Natural killer cell (primary cell): ENCODE data around the gene IL1RAPL2. TPM values are rescaled to one million over a fixed set of nuclear protein-coding genes. Genes with fewer than 3 reads are reported as not detected.

ENCODE experiments used
- ATAC-seq, 3 donors: fragments of 150-1000 bp in 2 of 3; fragments of 200-7000 bp in 1 of 3; cut with Tn5 transposase; 1 replicate in 1 of 3; 2 replicates in 2 of 3; pipeline ENCODE4 v1.10.0; 2021; ENCODE audit warnings: mild to moderate bottlenecking in 2 of 3, moderate library complexity in 2 of 3
- DNase-seq, 2 donors: peaks; one replicate each; pipeline versions ENCODE4 v3.0.0 to v3.0.0-alpha.2; 2013 to 2021; ENCODE audit warnings: mixed read lengths in 1 of 2
- H3K27ac ChIP-seq: one replicate; pipeline ENCODE4 v1.5.1; 2013; ENCODE audit warnings: mild to moderate bottlenecking, low read length
- H3K27me3 ChIP-seq: one replicate; pipeline ENCODE4 v1.6.1; 2013; ENCODE audit warnings: low read length; ENCODE audit not compliant: control insufficient read depth, insufficient read depth
- H3K36me3 ChIP-seq: one replicate; pipeline ENCODE4 v1.6.1; 2013; ENCODE audit warnings: low read length; ENCODE audit not compliant: control insufficient read depth, insufficient read depth
- H3K4me1 ChIP-seq: one replicate; pipeline ENCODE4 v1.6.1; 2013; ENCODE audit warnings: low read length; ENCODE audit not compliant: control insufficient read depth, insufficient read depth
- H3K4me3 ChIP-seq: one replicate; pipeline ENCODE4 v1.5.1; 2013; ENCODE audit warnings: low read length
- H3K9me3 ChIP-seq: one replicate; pipeline ENCODE4 v1.6.1; 2013; ENCODE audit warnings: low read length; ENCODE audit not compliant: control insufficient read depth, insufficient read depth
- H3K27ac Mint-ChIP-seq, 2 donors: one replicate each; pipeline ENCODE4 v1.8.0; 2022; ENCODE audit warnings: mild to moderate bottlenecking in 2 of 2, mixed read lengths in 2 of 2, moderate library complexity in 1 of 2
- H3K27me3 Mint-ChIP-seq, 2 donors: one replicate each; pipeline ENCODE4 v1.8.0; 2022; ENCODE audit warnings: low read depth in 2 of 2, mixed read lengths in 2 of 2
- H3K36me3 Mint-ChIP-seq: one replicate; pipeline ENCODE4 v1.8.0; 2022; ENCODE audit warnings: mixed read lengths
- H3K4me1 Mint-ChIP-seq, 2 donors: one replicate each; pipeline ENCODE4 v1.8.0; 2022; ENCODE audit warnings: mixed read lengths in 2 of 2
- H3K4me3 Mint-ChIP-seq: one replicate; pipeline ENCODE4 v1.8.0; 2022; ENCODE audit warnings: mild to moderate bottlenecking, moderate library complexity, mixed read lengths
- H3K9me3 Mint-ChIP-seq, 2 donors: one replicate each; pipeline ENCODE4 v1.8.0; 2022; ENCODE audit warnings: mixed read lengths in 2 of 2
- WGBS: methylation state at CpG from one replicate; pipeline ENCODE4 v1.1.7; 2013; ENCODE audit warnings: missing lambda C conversion rate; ENCODE audit not compliant: insufficient coverage; 5-methylcytosine and 5-hydroxymethylcytosine counted together
- intact Hi-C: fragments of 100-400 bp; cut with micrococcal nuclease; formaldehyde crosslinking; loops from one replicate; pipeline ENCODE4 v1.14.2; 2022
- total RNA-seq, 4 donors: library from RNA; stranded (reverse); fragments of 120-200 nt in 1 of 4; gene quantifications; one replicate each; pipeline versions ENCODE4 v1.2.3 to v1.2.4, GENCODE V29; 2013 to 2022
- TF ChIP-seq, protein P1 (sequence below): fragments of 200-600 bp; IDR thresholded peaks from one replicate; pipeline ENCODE4 v1.8.0; 2022; ENCODE audit warnings: antibody characterized with exemption

The IL1RAPL2 gene
- total RNA-seq, 3 donors from 2014 or later (not counting 1 experiment from before 2014, with no cell fraction given) = not detected

DNA sequence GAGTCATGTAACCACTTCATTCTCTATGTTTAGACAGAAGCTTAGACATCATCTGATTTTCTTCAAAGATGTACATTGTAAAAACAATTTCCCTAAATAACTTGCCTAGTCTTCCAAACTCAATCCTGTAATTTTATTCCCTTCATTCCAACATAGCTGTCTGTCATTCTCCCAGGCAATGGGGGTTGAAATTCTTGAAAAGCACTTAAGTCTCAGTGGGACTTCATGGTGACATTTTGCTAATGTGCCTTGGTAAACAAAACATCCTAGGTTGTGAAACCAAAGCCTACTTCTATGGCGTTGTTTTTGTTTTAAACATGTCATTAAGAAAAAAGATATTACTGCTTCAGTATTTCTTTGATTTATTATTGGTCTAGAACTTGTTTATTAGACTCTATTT lies 1134.3 kb downstream of the IL1RAPL2 start:
- WGBS = no CpG with 5 or more reads among the region's 1 CpG
- Mint-ChIP-seq H3K9me3 (peaks cover 0 to 6% of the 10 kb centered on the region in 2 donors), H3K36me3 (no peaks in the 10 kb centered on the region), H3K27ac (no peak overlapping the region), H3K27me3 (no peaks in the 10 kb centered on the region), H3K4me1 (no peaks in the 10 kb centered on the region), H3K4me3 (no peak overlapping the region)
- no peak overlapping the region for H3K4me3 ChIP-seq
- TF ChIP-seq, protein P1, sequence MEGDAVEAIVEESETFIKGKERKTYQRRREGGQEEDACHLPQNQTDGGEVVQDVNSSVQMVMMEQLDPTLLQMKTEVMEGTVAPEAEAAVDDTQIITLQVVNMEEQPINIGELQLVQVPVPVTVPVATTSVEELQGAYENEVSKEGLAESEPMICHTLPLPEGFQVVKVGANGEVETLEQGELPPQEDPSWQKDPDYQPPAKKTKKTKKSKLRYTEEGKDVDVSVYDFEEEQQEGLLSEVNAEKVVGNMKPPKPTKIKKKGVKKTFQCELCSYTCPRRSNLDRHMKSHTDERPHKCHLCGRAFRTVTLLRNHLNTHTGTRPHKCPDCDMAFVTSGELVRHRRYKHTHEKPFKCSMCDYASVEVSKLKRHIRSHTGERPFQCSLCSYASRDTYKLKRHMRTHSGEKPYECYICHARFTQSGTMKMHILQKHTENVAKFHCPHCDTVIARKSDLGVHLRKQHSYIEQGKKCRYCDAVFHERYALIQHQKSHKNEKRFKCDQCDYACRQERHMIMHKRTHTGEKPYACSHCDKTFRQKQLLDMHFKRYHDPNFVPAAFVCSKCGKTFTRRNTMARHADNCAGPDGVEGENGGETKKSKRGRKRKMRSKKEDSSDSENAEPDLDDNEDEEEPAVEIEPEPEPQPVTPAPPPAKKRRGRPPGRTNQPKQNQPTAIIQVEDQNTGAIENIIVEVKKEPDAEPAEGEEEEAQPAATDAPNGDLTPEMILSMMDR = no peak
- no peaks in the 10 kb centered on the region for H3K4me1 ChIP-seq
- no peak for DNase-seq
- H3K9me3 ChIP-seq = no peaks in the 10 kb centered on the region
- no peak for ATAC-seq
- H3K36me3 ChIP-seq = no peaks in the 10 kb centered on the region
- no peaks in the 10 kb centered on the region for H3K27me3 ChIP-seq
- intact Hi-C loops = no loop called here
- H3K27ac ChIP-seq = no peak overlapping the region

GRCh38 chrX:105701310-105702052 lies 1135.5 kb downstream of the IL1RAPL2 start:
- Histone ChIP-seq H3K4me1 (no peaks in the 10 kb centered on the region), H3K4me3 (no peak overlapping the region), H3K27ac (no peak overlapping the region), H3K9me3 (no peaks in the 10 kb centered on the region), H3K36me3 (no peaks in the 10 kb centered on the region), H3K27me3 (no peaks in the 10 kb centered on the region)
- no CpG with 5 or more reads among the region's 3 CpGs for WGBS
- intact Hi-C loops = no loop called here
- H3K4me1 Mint-ChIP-seq = no peaks in the 10 kb centered on the region
- H3K9me3 Mint-ChIP-seq = peaks cover 2 to 9% of the 10 kb centered on the region in 2 donors
- ATAC-seq (no peak), DNase-seq (no peak)
- H3K36me3 Mint-ChIP-seq = no peaks in the 10 kb centered on the region
- no peak overlapping the region for H3K27ac Mint-ChIP-seq
- no peaks in the 10 kb centered on the region for H3K27me3 Mint-ChIP-seq
- TF ChIP-seq, protein P1 = no peak
- no peak overlapping the region for H3K4me3 Mint-ChIP-seq

DNA sequence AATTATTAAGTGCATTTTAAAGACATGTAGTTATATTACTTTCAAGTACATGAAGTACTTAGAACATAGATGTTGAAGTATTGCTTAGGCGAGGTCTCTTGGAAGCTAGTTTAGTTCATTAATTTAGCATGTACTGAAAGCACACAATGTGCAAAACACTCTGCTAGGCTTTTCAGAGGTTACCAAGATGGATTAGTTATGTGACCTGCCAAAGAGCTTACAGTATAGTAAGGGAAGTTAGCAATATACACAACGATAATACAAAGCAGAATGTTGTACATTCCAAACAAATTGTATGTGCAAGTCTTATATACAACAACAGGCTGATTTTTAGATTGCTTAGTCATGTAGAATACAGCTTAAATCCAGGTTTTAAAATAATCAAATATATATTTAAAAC lies 1137.9 kb downstream of the IL1RAPL2 start:
- Histone ChIP-seq H3K4me1 (no peaks in the 10 kb centered on the region), H3K27me3 (no peaks in the 10 kb centered on the region), H3K27ac (no peak overlapping the region), H3K36me3 (no peaks in the 10 kb centered on the region), H3K4me3 (no peak overlapping the region), H3K9me3 (no peaks in the 10 kb centered on the region)
- ATAC-seq (no peak), DNase-seq (no peak)
- no peaks in the 10 kb centered on the region for H3K4me1 Mint-ChIP-seq
- WGBS = 90% methylated on average over 1 of the region's 2 CpGs
- intact Hi-C loops = no loop called here
- no peaks in the 10 kb centered on the region for H3K27me3 Mint-ChIP-seq
- H3K4me3 Mint-ChIP-seq = no peak overlapping the region
- H3K27ac Mint-ChIP-seq = no peak overlapping the region
- H3K9me3 Mint-ChIP-seq = peaks cover 2 to 6% of the 10 kb centered on the region in 2 donors
- TF ChIP-seq, protein P1 = no peak
- H3K36me3 Mint-ChIP-seq = no peaks in the 10 kb centered on the region

- no peaks in the 10 kb centered on the region for H3K9me3 ChIP-seq
- intact Hi-C loops = no loop called here
- DNase-seq (no peak), ATAC-seq (no peak)
- H3K36me3 Mint-ChIP-seq = no peaks in the 10 kb centered on the region
- no peaks in the 10 kb centered on the region for H3K27me3 ChIP-seq
- no CpG with 5 or more reads among the region's 1 CpG for WGBS
- no peaks in the 10 kb centered on the region for H3K4me1 Mint-ChIP-seq
- no peak overlapping the region for H3K4me3 Mint-ChIP-seq
- H3K27ac Mint-ChIP-seq = no peak overlapping the region
- no peaks in the 10 kb centered on the region for H3K4me1 ChIP-seq
- peaks cover 2 to 7% of the 10 kb centered on the region in 2 donors for H3K9me3 Mint-ChIP-seq
- H3K4me3 ChIP-seq = no peak overlapping the region
- no peak overlapping the region for H3K27ac ChIP-seq
- TF ChIP-seq, protein P1 = no peak
- H3K27me3 Mint-ChIP-seq = no peaks in the 10 kb centered on the region
- H3K36me3 ChIP-seq = no peaks in the 10 kb centered on the region
Measured at GRCh38 chrX:105706041-105706440, 1140.0 kb downstream of the IL1RAPL2 start.
